Inflammatory macrophage (primary cell): ENCODE results near the gene PIGC.

ENCODE experiments used
- DNase-seq, 2 donors: peaks; one replicate each; pipeline ENCODE4 v3.0.0-alpha.2; 2020 to 2022

PIGC gene

GRCh38 chr1:172429331-172430127 is 14.3 kb downstream of the PIGC start:
- DNase-seq, result peak; percentile 63 to 67

- DNase-seq, result no peak
Observed at GRCh38 chr1:172427191-172427590, 16.7 kb downstream of the PIGC start.

GRCh38 chr1:172425339-172425738 is 18.5 kb downstream of the PIGC start:
- DNase-seq, result no peak

GRCh38 chr1:172423336-172423735 is 20.5 kb downstream of the PIGC start:
- no peak for DNase-seq

GRCh38 chr1:172421974-172422604 is 21.8 kb downstream of the PIGC start:
- no peak for DNase-seq

- DNase-seq, result no peak
Observed at GRCh38 chr1:172420385-172420784, 23.5 kb downstream of the PIGC start, which contains the start of gene C1orf105. TSS of gene C1orf105 (plus strand) at chr1:172420685. CDS start at chr1:172420886, 201 bp downstream.

- no peak for DNase-seq
Observed at GRCh38 chr1:172417557-172417956, 26.3 kb downstream of the PIGC start.

GRCh38 chr1:172416496-172417035 is 27.3 kb downstream of the PIGC start:
- no peak for DNase-seq

GRCh38 chr1:172414331-172414730 is 29.5 kb downstream of the PIGC start:
- no peak for DNase-seq

GRCh38 chr1:172411791-172412338 is 32.0 kb downstream of the PIGC start:
- no peak for DNase-seq

GRCh38 chr1:172410027-172410426 is 33.8 kb downstream of the PIGC start:
- no peak for DNase-seq

- DNase-seq, result no peak
Observed at GRCh38 chr1:172408958-172409357, 34.9 kb downstream of the PIGC start.

GRCh38 chr1:172406968-172407367 is 36.9 kb downstream of the PIGC start:
- no peak for DNase-seq

GRCh38 chr1:172405912-172406311 is 38.0 kb downstream of the PIGC start:
- no peak for DNase-seq

- no peak for DNase-seq
Observed at GRCh38 chr1:172404121-172404520, 39.7 kb downstream of the PIGC start.

- no peak for DNase-seq
Observed at GRCh38 chr1:172402878-172403569, 40.8 kb downstream of the PIGC start.

GRCh38 chr1:172401892-172402291 is 42.0 kb downstream of the PIGC start:
- DNase-seq, result no peak

- DNase-seq, result no peak
Observed at GRCh38 chr1:172401477-172401876, 42.4 kb downstream of the PIGC start.

GRCh38 chr1:172400722-172401105 is 43.2 kb downstream of the PIGC start:
- no peak for DNase-seq

- no peak for DNase-seq
Observed at GRCh38 chr1:172399756-172400721, 43.8 kb downstream of the PIGC start.

- peak; percentile 11 to 36 for DNase-seq
Observed at GRCh38 chr1:172398970-172399755, 44.7 kb downstream of the PIGC start.
